GM23338 (cell line): Measurements from ENCODE around the gene ACAT2. TPM values are rescaled to one million over a fixed set of nuclear protein-coding genes. Genes with fewer than 3 reads are reported as not detected.
"Not testable (repeated sequence)": the region's sequence is repeated elsewhere in the genome, so short reads cannot be mapped to it uniquely, and the experiment has no call there.

Source experiments
- ATAC-seq: fragments of 200-7000 bp; cut with Tn5 transposase; 3 replicates; pipeline ENCODE4 v1.9.1; 2020
- DNase-seq: peaks from one replicate; pipeline ENCODE4 v3.0.0-alpha.2; 2015; ENCODE audit warnings: low spot score
- H2AFZ ChIP-seq: fragments of 200-600 bp; sonication (generic); 2 replicates; pipeline ENCODE4 v1.8.0; 2016; ENCODE audit warnings: antibody characterized with exemption, mild to moderate bottlenecking, moderate library complexity
- H3F3A ChIP-seq: fragments of 200-600 bp; sonication (generic); replicated peaks from 2 replicates; pipeline ENCODE4 v1.8.0; 2017; ENCODE audit warnings: antibody characterized with exemption, mixed run types, low read depth
- H3K27ac ChIP-seq: fragments of 200-600 bp; sonication (generic); 2 replicates; pipeline ENCODE4 v1.6.1; 2016; ENCODE audit warnings: low read depth
- H3K27me3 ChIP-seq: fragments of 200-600 bp; sonication (generic); 2 replicates; pipeline ENCODE4 v1.8.0; 2016; ENCODE audit warnings: mild to moderate bottlenecking, mixed run types, moderate library complexity; ENCODE audit not compliant: insufficient read depth
- H3K36me3 ChIP-seq: fragments of 200-600 bp; sonication (generic); 2 replicates; pipeline ENCODE4 v1.8.0; 2016; ENCODE audit warnings: mild to moderate bottlenecking; ENCODE audit not compliant: insufficient read depth
- H3K4me1 ChIP-seq: fragments of 200-600 bp; sonication (generic); 2 replicates; pipeline ENCODE4 v1.8.0; 2016; ENCODE audit warnings: mild to moderate bottlenecking, moderate library complexity; ENCODE audit not compliant: insufficient read depth
- H3K4me2 ChIP-seq: fragments of 200-600 bp; sonication (generic); 2 replicates; pipeline ENCODE4 v1.7.1; 2017; ENCODE audit warnings: mixed run types
- H3K4me3 ChIP-seq: fragments of 200-600 bp; sonication (generic); 2 replicates; pipeline ENCODE4 v1.6.1; 2016; ENCODE audit warnings: mixed run types
- H3K79me2 ChIP-seq: fragments of 200-600 bp; sonication (generic); replicated peaks from 2 replicates; pipeline ENCODE4 v1.8.0; 2017; ENCODE audit warnings: mild to moderate bottlenecking; ENCODE audit not compliant: insufficient read depth
- H3K9me2 ChIP-seq: fragments of 200-600 bp; sonication (generic); 2 replicates; pipeline ENCODE4 v1.8.0; 2017; ENCODE audit not compliant: insufficient read depth
- H4K20me1 ChIP-seq: fragments of 200-600 bp; sonication (generic); replicated peaks from 2 replicates; pipeline ENCODE4 v1.8.0; 2017; ENCODE audit warnings: mild to moderate bottlenecking; ENCODE audit not compliant: insufficient read depth
- H3K27ac Mint-ChIP-seq: 2 replicates; pipeline ENCODE4 v1.8.0; 2020; ENCODE audit warnings: inconsistent platforms, mild to moderate bottlenecking, moderate library complexity, mixed read lengths
- H3K27me3 Mint-ChIP-seq: 3 replicates; pipeline ENCODE4 v1.8.0; 2022; ENCODE audit warnings: low read depth, mild to moderate bottlenecking, moderate library complexity, mixed read lengths, inconsistent platforms; ENCODE audit not compliant: insufficient read depth, poor library complexity
- H3K36me3 Mint-ChIP-seq: 3 replicates; pipeline ENCODE4 v1.8.0; 2021; ENCODE audit warnings: low read depth, mild to moderate bottlenecking, inconsistent platforms, moderate library complexity, mixed read lengths
- H3K4me1 Mint-ChIP-seq: 3 replicates; pipeline ENCODE4 v1.8.0; 2020; ENCODE audit warnings: mild to moderate bottlenecking, inconsistent platforms, mixed read lengths
- H3K4me3 Mint-ChIP-seq: 3 replicates; pipeline ENCODE4 v1.8.0; 2021; ENCODE audit warnings: moderate library complexity, mild to moderate bottlenecking, inconsistent platforms, mixed read lengths
- H3K9me3 Mint-ChIP-seq: 3 replicates; pipeline ENCODE4 v1.8.0; 2020; ENCODE audit warnings: moderate library complexity, mild to moderate bottlenecking, inconsistent platforms, mixed read lengths
- CREB1 ChIP-seq: fragments of 250-450 bp; sonication (Bioruptor Pico); IDR thresholded peaks from 2 replicates; pipeline ENCODE4 v1.5.0; 2020; ENCODE audit warnings: low read depth, mild to moderate bottlenecking, moderate library complexity
- CTCF ChIP-seq, 2 experiments: fragments of 200-600 bp in 1 of 2; sonication (generic) in 1 of 2; conservative IDR thresholded peaks; 2 replicates each; pipeline versions ENCODE4 v1.5.1 to v1.6.1; 2016 to 2017; ENCODE audit warnings: antibody characterized with exemption in 2 of 2, low read depth in 2 of 2, mild to moderate bottlenecking in 2 of 2, moderate library complexity in 1 of 2
- EZH2 ChIP-seq: fragments of 200-600 bp; sonication (generic); IDR thresholded peaks from one replicate; pipeline ENCODE4 v1.8.0; 2017; ENCODE audit warnings: antibody characterized with exemption, mild to moderate bottlenecking, low read depth; ENCODE audit not compliant: unreplicated experiment
- JUNB ChIP-seq: IDR thresholded peaks from one replicate; pipeline ENCODE4 v1.6.1; 2016; ENCODE audit warnings: antibody characterized with exemption; ENCODE audit not compliant: unreplicated experiment
- NANOG ChIP-seq: IDR thresholded peaks from 2 replicates; pipeline ENCODE4 v1.6.1; 2016; ENCODE audit warnings: antibody characterized with exemption, borderline replicate concordance
- POLR2AphosphoS5 ChIP-seq: IDR thresholded peaks from 2 replicates; pipeline ENCODE4 v1.6.1; 2016; ENCODE audit warnings: antibody characterized with exemption, low read depth
- REST ChIP-seq: IDR thresholded peaks from one replicate; pipeline ENCODE4 v1.6.1; 2018; ENCODE audit warnings: antibody characterized with exemption; ENCODE audit not compliant: unreplicated experiment
- ZNF114 ChIP-seq: fragments of 250-450 bp; sonication (Bioruptor Pico); IDR thresholded peaks from 2 replicates; pipeline ENCODE4 v1.5.0; 2020; ENCODE audit warnings: mild to moderate bottlenecking, moderate library complexity
- ZNF331 ChIP-seq: fragments of 250-450 bp; sonication (Bioruptor Pico); IDR thresholded peaks from 2 replicates; pipeline ENCODE4 v1.5.0; 2020; ENCODE audit warnings: low read depth, mild to moderate bottlenecking, moderate library complexity
- polyA plus RNA-seq: library from polyadenylated mRNA; unstranded; fragments of >200 nt; fragmentation: Nextera tagmentation; extraction: Ambion mirVana; gene quantifications from 2 replicates; pipeline ENCODE4 v1.2.1, GENCODE V29; 2016
- total RNA-seq: library from RNA; depleted of rRNA; stranded (reverse); fragments of >200 nt; shearing (Covaris generic); gene quantifications from 2 replicates; pipeline ENCODE4 v1.2.3, GENCODE V29; 2014

Gene ACAT2
- total and polyA plus RNA-seq, 2 experiments from 2014 or later, result 108 to 151 TPM

GRCh38 chr6:159794976-159795375, 33.1 kb downstream of the ACAT2 start:
- peaks cover 49% of the 10 kb centered on the region for H3K36me3 ChIP-seq
- not testable (repeated sequence) for H3K4me2 ChIP-seq, H3K4me3 ChIP-seq, H3K27ac ChIP-seq, H3F3A ChIP-seq, H4K20me1 ChIP-seq, H3K4me3 Mint-ChIP-seq, H3K9me3 Mint-ChIP-seq, H3K27me3 ChIP-seq, H3K4me1 ChIP-seq, H3K9me2 ChIP-seq, DNase-seq, H3K27me3 Mint-ChIP-seq, H2AFZ ChIP-seq, ATAC-seq
- H3K27ac Mint-ChIP-seq, result peak overlapping the region; percentile 47; the same call in 1 of the 2 replicates
- H3K4me1 Mint-ChIP-seq, result peaks cover 17% of the 10 kb centered on the region
- peaks cover 68% of the 10 kb centered on the region for H3K36me3 Mint-ChIP-seq
- peaks cover 51% of the 10 kb centered on the region for H3K79me2 ChIP-seq

GRCh38 chr6:159797554-159797953, 35.7 kb downstream of the ACAT2 start:
- peaks cover 40% of the 10 kb centered on the region for H3K36me3 ChIP-seq
- Mint-ChIP-seq H3K4me3 (no peak overlapping the region), H3K27ac (no peak overlapping the region)

More at GRCh38 chr6:159797554-159797953, 35.7 kb downstream of the ACAT2 start:
- Histone ChIP-seq H3K4me3 (no peak overlapping the region), H3F3A (0 out of 2 replicates have a peak, but pooled peaks cover 10% of the 10 kb centered on the region), H2AFZ (no peak overlapping the region), H3K4me2 (no peak overlapping the region), H3K79me2 (peaks cover 30% of the 10 kb centered on the region), H3K9me2 (no peaks in the 10 kb centered on the region), H3K4me1 (no peaks in the 10 kb centered on the region; the same call in 1 of the 2 replicates), H3K27ac (no peak overlapping the region), H3K27me3 (no peaks in the 10 kb centered on the region), H4K20me1 (peaks cover 2% of the 10 kb centered on the region; the same call in 1 of the 2 replicates)
- no peak for ATAC-seq
- no peak for DNase-seq
- Mint-ChIP-seq H3K36me3 (peaks cover 47% of the 10 kb centered on the region), H3K9me3 (no peaks in the 10 kb centered on the region), H3K4me1 (peaks cover 6% of the 10 kb centered on the region; the same call in 2 of the 3 replicates), H3K27me3 (peaks cover 9% of the 10 kb centered on the region)
- TF ChIP-seq JUNB (no peak), REST (no peak), CTCF (conservative IDR thresholded peaks at IDR 0.05; ENCODE audit: low read depth in 2 of 2) (no peak), ZNF114 (CRISPR knock-in tag) (no peak), ZNF331 (CRISPR knock-in tag) (no peak), CREB1 (CRISPR knock-in tag) (no peak), EZH2 (no peak), NANOG (no peak), POLR2AphosphoS5 (no peak)
